Measurements from ENCODE around the gene ONECUT3.

ONECUT3 gene

DNA sequence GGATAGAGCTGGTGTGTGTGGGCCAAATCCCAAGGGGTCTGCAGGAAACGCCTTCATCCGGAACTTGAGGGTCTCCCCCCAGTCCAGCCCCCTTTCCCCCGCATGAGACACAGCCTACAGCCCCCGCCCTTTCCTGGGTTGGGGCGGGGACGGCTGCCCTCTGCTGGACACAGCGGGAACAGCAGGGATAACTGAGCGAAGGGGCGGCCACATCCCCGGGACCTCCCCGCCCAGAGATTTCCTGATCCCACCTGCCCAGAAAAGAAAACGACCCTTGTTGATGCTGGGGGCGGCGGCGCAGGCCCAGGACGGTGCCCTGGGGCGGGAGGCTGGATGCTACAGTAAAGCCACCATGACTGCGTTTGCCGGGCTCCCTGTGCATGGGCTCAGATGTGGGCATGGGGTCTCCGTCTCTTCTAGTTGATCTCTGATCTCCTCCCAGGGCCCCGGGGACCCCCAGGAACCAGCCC is 14.2 kb downstream of the ONECUT3 start:
- Histone ChIP-seq H3K4me3 (ENCODE audit: low read length) (peak overlapping the region; percentile 29), H3K4me2 (ENCODE audit: low read length) (peak overlapping the region; percentile 54), H3K9me3 (ENCODE audit: insufficient read depth, low read length) (peaks cover 14% of the 10 kb centered on the region), H3K36me3 (replicated peaks; ENCODE audit: low read depth, low read length) (no peaks in the 10 kb centered on the region), H4K20me1 (ENCODE audit: insufficient read depth, low read length) (no peaks in the 10 kb centered on the region), H2AFZ (ENCODE audit: low read depth, low read length) (peak overlapping the region; percentile 74), H3K79me2 (ENCODE audit: low read length) (no peaks in the 10 kb centered on the region), H3K4me1 (ENCODE audit: low read length) (peaks cover 12% of the 10 kb centered on the region), H3K9ac (ENCODE audit: low read length) (peak overlapping the region; percentile 9; the same call in 1 of the 2 replicates), H3K27me3 (ENCODE audit: low read depth, low read length) (peaks cover 14% of the 10 kb centered on the region; the same call in 1 of the 2 replicates), H3K27ac (ENCODE audit: low read length) (no peak overlapping the region)
- peak; percentile 97 for TF ChIP-seq CTCF (IDR thresholded peaks at IDR 0.05; ENCODE audit: low read depth, low read length)
- TF ChIP-seq EZH2phosphoT487 (IDR thresholded peaks at IDR 0.05; ENCODE audit: low read depth) = no peak

- Histone ChIP-seq H3K27ac (ENCODE audit: low read length) (no peak overlapping the region), H3K9ac (ENCODE audit: low read length) (no peak overlapping the region), H3K36me3 (replicated peaks; ENCODE audit: low read depth, low read length) (no peaks in the 10 kb centered on the region), H3K4me2 (ENCODE audit: low read length) (no peak overlapping the region), H3K4me1 (ENCODE audit: low read length) (peaks cover 12% of the 10 kb centered on the region), H3K4me3 (ENCODE audit: low read length) (no peak overlapping the region), H3K79me2 (ENCODE audit: low read length) (no peaks in the 10 kb centered on the region), H3K27me3 (ENCODE audit: low read depth, low read length) (peaks cover 14% of the 10 kb centered on the region; the same call in 1 of the 2 replicates), H3K9me3 (ENCODE audit: insufficient read depth, low read length) (peaks cover 14% of the 10 kb centered on the region), H4K20me1 (ENCODE audit: insufficient read depth, low read length) (no peaks in the 10 kb centered on the region), H2AFZ (ENCODE audit: low read depth, low read length) (no peak overlapping the region)
- TF ChIP-seq EZH2phosphoT487 (IDR thresholded peaks at IDR 0.05; ENCODE audit: low read depth) (no peak), CTCF (IDR thresholded peaks at IDR 0.05; ENCODE audit: low read depth, low read length) (peak; percentile 24; the same call in 1 of the 2 replicates)
Observed at GRCh38 chr19:1768248-1768647, 14.9 kb downstream of the ONECUT3 start.

DNA sequence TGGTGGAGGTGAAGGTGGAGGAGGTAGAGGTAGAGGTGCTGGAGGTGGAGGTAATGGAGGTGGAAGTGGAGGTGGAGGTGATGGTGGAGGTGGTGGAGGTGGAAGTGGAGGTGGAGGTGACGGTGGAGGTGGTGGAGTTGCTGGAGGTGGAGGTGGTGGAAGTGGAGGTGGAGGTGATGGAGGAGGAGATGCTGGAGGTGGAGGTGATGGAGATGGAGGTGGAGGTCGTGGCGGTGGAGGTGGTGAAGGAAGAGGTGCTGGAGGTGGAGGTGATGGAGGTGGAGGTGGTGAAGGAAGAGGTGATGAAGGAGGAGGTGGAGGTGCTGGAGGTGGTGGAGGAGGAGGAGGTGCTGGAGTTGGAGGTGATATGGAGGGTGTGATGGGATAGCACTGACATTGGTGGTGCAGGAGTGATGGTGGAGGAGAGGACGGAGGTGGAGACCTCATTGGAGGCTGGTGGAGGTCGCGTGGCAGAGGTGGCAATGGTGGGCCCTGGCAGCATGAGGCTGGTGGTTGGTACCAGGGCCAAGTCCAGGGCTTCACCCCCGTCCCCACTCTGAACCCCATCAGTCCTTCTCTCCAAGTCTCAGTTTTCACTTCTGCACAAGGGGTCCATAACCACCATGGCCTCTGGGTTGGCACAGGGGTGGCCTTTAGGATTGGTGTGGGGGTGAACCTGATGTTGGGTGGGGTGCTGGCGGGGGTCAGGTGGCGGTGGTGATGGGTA is 15.8 kb downstream of the ONECUT3 start:
- Histone ChIP-seq H3K36me3 (replicated peaks; ENCODE audit: low read depth, low read length) (no peaks in the 10 kb centered on the region), H3K27ac (ENCODE audit: low read length) (no peak overlapping the region), H3K9ac (ENCODE audit: low read length) (no peak overlapping the region), H3K79me2 (ENCODE audit: low read length) (no peaks in the 10 kb centered on the region), H4K20me1 (ENCODE audit: insufficient read depth, low read length) (no peaks in the 10 kb centered on the region), H3K9me3 (ENCODE audit: insufficient read depth, low read length) (peaks cover 14% of the 10 kb centered on the region), H3K4me1 (ENCODE audit: low read length) (peaks cover 12% of the 10 kb centered on the region), H3K27me3 (ENCODE audit: low read depth, low read length) (peaks cover 14% of the 10 kb centered on the region; the same call in 1 of the 2 replicates), H3K4me2 (ENCODE audit: low read length) (no peak overlapping the region), H2AFZ (ENCODE audit: low read depth, low read length) (no peak overlapping the region), H3K4me3 (ENCODE audit: low read length) (no peak overlapping the region)
- TF ChIP-seq CTCF (IDR thresholded peaks at IDR 0.05; ENCODE audit: low read depth, low read length) (no peak), EZH2phosphoT487 (IDR thresholded peaks at IDR 0.05; ENCODE audit: low read depth) (no peak)

DNA sequence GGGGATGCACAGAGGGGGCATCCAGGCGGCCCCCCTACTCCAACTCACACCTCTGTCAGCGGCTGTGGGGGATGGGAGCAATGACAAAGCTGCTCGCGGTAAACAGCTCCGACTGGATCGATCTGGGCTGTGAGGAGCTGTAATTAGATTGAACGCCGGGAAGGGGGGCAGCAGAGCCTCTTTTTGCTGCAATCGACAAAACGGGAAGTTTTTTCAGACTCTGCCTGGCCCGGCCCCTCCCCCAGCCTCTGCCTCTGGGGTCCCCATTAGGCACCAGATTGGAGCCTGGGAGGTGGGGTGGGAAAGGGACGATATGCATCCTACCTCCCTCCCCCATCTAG is 16.3 kb downstream of the ONECUT3 start:
- Histone ChIP-seq H3K4me2 (ENCODE audit: low read length) (no peak overlapping the region), H3K79me2 (ENCODE audit: low read length) (no peaks in the 10 kb centered on the region), H3K9ac (ENCODE audit: low read length) (no peak overlapping the region), H2AFZ (ENCODE audit: low read depth, low read length) (no peak overlapping the region), H3K27ac (ENCODE audit: low read length) (no peak overlapping the region), H3K36me3 (replicated peaks; ENCODE audit: low read depth, low read length) (no peaks in the 10 kb centered on the region), H3K9me3 (ENCODE audit: insufficient read depth, low read length) (peaks cover 14% of the 10 kb centered on the region), H4K20me1 (ENCODE audit: insufficient read depth, low read length) (no peaks in the 10 kb centered on the region), H3K4me1 (ENCODE audit: low read length) (peaks cover 12% of the 10 kb centered on the region), H3K27me3 (ENCODE audit: low read depth, low read length) (peaks cover 14% of the 10 kb centered on the region; the same call in 1 of the 2 replicates), H3K4me3 (ENCODE audit: low read length) (no peak overlapping the region)
- TF ChIP-seq CTCF (IDR thresholded peaks at IDR 0.05; ENCODE audit: low read depth, low read length) (no peak), EZH2phosphoT487 (IDR thresholded peaks at IDR 0.05; ENCODE audit: low read depth) (no peak)
